ENCODE results near the gene PPP1R7. TPM values are rescaled to one million over a fixed set of nuclear protein-coding genes. Genes with fewer than 3 reads are reported as not detected.
A peak's percentile ranks its signal among the peaks of the same experiment; 100 is the strongest.

The PPP1R7 gene
- total and polyA plus RNA-seq, 10 donors = 36.1 to 89.3 (median 48.8) TPM

- WGBS, 5 donors = 81 to 91% (median 83%) methylated on average over 4 of the region's 4 CpGs
- Histone ChIP-seq H3K27me3 (replicated peaks in 1 of 7) (no peaks in the 10 kb centered on the region), H3K9me3 (no peaks in the 10 kb centered on the region), H3K4me3 (peak overlapping the region in 5 of 8 donors; percentile 72 to 100 (median 99)), H3K27ac (no peak overlapping the region), H3K36me3 (peaks cover 0 to 11% (median under 1%) of the 10 kb centered on the region in 6 donors), H3K4me1 (peaks cover 12 to 48% (median 31%) of the 10 kb centered on the region in 6 donors)
- no peak for DNase-seq
- intact Hi-C loops (cut with DNase I; ENCODE audit: low total_unique reads) = no loop called here
- TF ChIP-seq POLR2AphosphoS5 (IDR thresholded peaks at IDR 0.05) (no peak), POLR2A (IDR thresholded peaks at IDR 0.05) (no peak)
- TF ChIP-seq, protein P1, sequence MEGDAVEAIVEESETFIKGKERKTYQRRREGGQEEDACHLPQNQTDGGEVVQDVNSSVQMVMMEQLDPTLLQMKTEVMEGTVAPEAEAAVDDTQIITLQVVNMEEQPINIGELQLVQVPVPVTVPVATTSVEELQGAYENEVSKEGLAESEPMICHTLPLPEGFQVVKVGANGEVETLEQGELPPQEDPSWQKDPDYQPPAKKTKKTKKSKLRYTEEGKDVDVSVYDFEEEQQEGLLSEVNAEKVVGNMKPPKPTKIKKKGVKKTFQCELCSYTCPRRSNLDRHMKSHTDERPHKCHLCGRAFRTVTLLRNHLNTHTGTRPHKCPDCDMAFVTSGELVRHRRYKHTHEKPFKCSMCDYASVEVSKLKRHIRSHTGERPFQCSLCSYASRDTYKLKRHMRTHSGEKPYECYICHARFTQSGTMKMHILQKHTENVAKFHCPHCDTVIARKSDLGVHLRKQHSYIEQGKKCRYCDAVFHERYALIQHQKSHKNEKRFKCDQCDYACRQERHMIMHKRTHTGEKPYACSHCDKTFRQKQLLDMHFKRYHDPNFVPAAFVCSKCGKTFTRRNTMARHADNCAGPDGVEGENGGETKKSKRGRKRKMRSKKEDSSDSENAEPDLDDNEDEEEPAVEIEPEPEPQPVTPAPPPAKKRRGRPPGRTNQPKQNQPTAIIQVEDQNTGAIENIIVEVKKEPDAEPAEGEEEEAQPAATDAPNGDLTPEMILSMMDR (IDR thresholded peaks at IDR 0.05 in 8 of 11, conservative IDR thresholded peaks at IDR 0.05 in 3 of 11) = no peak
Observed at GRCh38 chr2:241148239-241148638, 2.0 kb upstream of the PPP1R7 start.

- no peaks in the 10 kb centered on the region for H3K9me3 ChIP-seq
- H3K4me1 ChIP-seq = peaks cover 12 to 48% (median 31%) of the 10 kb centered on the region in 6 donors
- peak; percentile 97 for DNase-seq
- H3K27ac ChIP-seq = peak within 1 kb of the TSS in 7 of 8 donors; percentile 55 to 92 (median 87)
- WGBS, 5 donors = 0% methylated on average over 47 to 88 of the region's 88 CpGs
- H3K27me3 ChIP-seq (replicated peaks in 1 of 7) = no peaks in the 10 kb centered on the region
- peak within 1 kb of the TSS; percentile 72 to 100 (median 98) for H3K4me3 ChIP-seq
- peaks cover 0 to 19% (median 6%) of the 10 kb centered on the region in 6 donors for H3K36me3 ChIP-seq
- TF ChIP-seq POLR2AphosphoS5 (IDR thresholded peaks at IDR 0.05) (peak; percentile 23 to 66 (median 57)), POLR2A (IDR thresholded peaks at IDR 0.05) (no peak)
- TF ChIP-seq, protein P1 (IDR thresholded peaks at IDR 0.05 in 8 of 11, conservative IDR thresholded peaks at IDR 0.05 in 3 of 11) = no peak
- intact Hi-C loops (cut with DNase I; ENCODE audit: low total_unique reads) = no loop called here
Observed at GRCh38 chr2:241148891-241149674, 1.2 kb upstream of the PPP1R7 start, which contains the start of gene PASK. PASK (minus strand) TSS chr2:241149472; CDS start chr2:241143032, 6,440 bp downstream.

GRCh38 chr2:241149675-241149924 is 667 bp upstream of the PPP1R7 start:
- no peaks in the 10 kb centered on the region for H3K27me3 ChIP-seq (replicated peaks in 1 of 7)
- H3K27ac ChIP-seq = peak overlapping the region in 6 of 8 donors; percentile 30 to 92 (median 88)
- no peaks in the 10 kb centered on the region for H3K9me3 ChIP-seq
- 0 to 1% (median 1%) methylated on average over 1 to 23 of the region's 23 CpGs for WGBS, 5 donors
- H3K36me3 ChIP-seq = peaks cover 0 to 22% (median 11%) of the 10 kb centered on the region in 6 donors
- no peak for DNase-seq
- intact Hi-C loops (cut with DNase I; ENCODE audit: low total_unique reads) = no loop called here
- no peak for TF ChIP-seq POLR2A (IDR thresholded peaks at IDR 0.05)
- H3K4me3 ChIP-seq = peak overlapping the region; percentile 72 to 100 (median 98)
- peaks cover 12 to 48% (median 31%) of the 10 kb centered on the region in 6 donors for H3K4me1 ChIP-seq

- Histone ChIP-seq H3K9me3 (no peaks in the 10 kb centered on the region), H3K4me1 (peaks cover 12 to 49% (median 31%) of the 10 kb centered on the region in 6 donors), H3K27ac (peak overlapping the region; percentile 55 to 92 (median 86)), H3K4me3 (peak overlapping the region; percentile 72 to 100 (median 98)), H3K27me3 (replicated peaks in 1 of 7) (no peaks in the 10 kb centered on the region), H3K36me3 (peaks cover 0 to 30% (median 19%) of the 10 kb centered on the region in 6 donors)
- intact Hi-C loops (cut with DNase I; ENCODE audit: low total_unique reads) = loop anchor here (5.0 kb wide), 1 partner anchor 74 kb away; no protein-coding TSS in a partner anchor
- no peak for DNase-seq
- whole genome bisulfite sequencing, 5 donors = 13 to 15% (median 13%) methylated on average over 30 to 37 of the region's 37 CpGs
- no peak for TF ChIP-seq POLR2AphosphoS5 (IDR thresholded peaks at IDR 0.05)
- TF ChIP-seq POLR2A (IDR thresholded peaks at IDR 0.05) = no peak
- TF ChIP-seq, protein P1 (IDR thresholded peaks at IDR 0.05 in 8 of 11, conservative IDR thresholded peaks at IDR 0.05 in 3 of 11) = no peak
Observed at GRCh38 chr2:241150660-241151530, 628 bp downstream of the PPP1R7 start.
